Measurements from ENCODE around the gene PITX2.

Gene PITX2

GRCh38 chr4:110622841-110623717 lies at the start of gene PITX2:
TSS of gene PITX2 (minus strand) at chr4:110623077. CDS start at chr4:110622460, 617 bp downstream.
- Mint-ChIP-seq H3K4me1 (peaks cover 18 to 49% of the 10 kb centered on the region in 2 donors), H3K27ac (peak within 1 kb of the TSS; percentile 80), H3K36me3 (peaks cover 8 to 11% of the 10 kb centered on the region in 2 donors), H3K9me3 (peaks cover 3 to 7% of the 10 kb centered on the region in 2 donors), H3K27me3 (peaks cover 88 to 100% of the 10 kb centered on the region in 2 donors), H3K4me3 (peak within 1 kb of the TSS; percentile 60 to 77)
- DNase-seq (peak; percentile 28), ATAC-seq (replicated peaks) (peak; percentile 75 to 88)

GRCh38 chr4:110671679-110672078 lies 48.8 kb upstream of the PITX2 start:
- no peak overlapping the region for H3K4me3 Mint-ChIP-seq
- H3K27me3 Mint-ChIP-seq, result peaks cover 12 to 13% of the 10 kb centered on the region in 2 donors
- H3K9me3 Mint-ChIP-seq, result no peaks in the 10 kb centered on the region
- H3K36me3 Mint-ChIP-seq, result no peaks in the 10 kb centered on the region
- DNase-seq (no peak), ATAC-seq (replicated peaks) (no peak)
- H3K27ac Mint-ChIP-seq, result no peak overlapping the region
- no peaks in the 10 kb centered on the region for H3K4me1 Mint-ChIP-seq

- Mint-ChIP-seq H3K4me3 (no peak overlapping the region), H3K27me3 (peaks cover 15 to 19% of the 10 kb centered on the region in 2 donors), H3K9me3 (no peaks in the 10 kb centered on the region), H3K4me1 (no peaks in the 10 kb centered on the region), H3K36me3 (no peaks in the 10 kb centered on the region), H3K27ac (no peak overlapping the region)
- ATAC-seq (replicated peaks) (no peak), DNase-seq (no peak)
Measured at GRCh38 chr4:110669663-110670062, 46.8 kb upstream of the PITX2 start.

- Mint-ChIP-seq H3K4me1 (no peaks in the 10 kb centered on the region), H3K4me3 (no peak overlapping the region), H3K27me3 (peaks cover 23 to 27% of the 10 kb centered on the region in 2 donors), H3K9me3 (no peaks in the 10 kb centered on the region), H3K27ac (no peak overlapping the region), H3K36me3 (no peaks in the 10 kb centered on the region)
- DNase-seq (no peak), ATAC-seq (replicated peaks) (no peak)
Measured at GRCh38 chr4:110668463-110669235, 45.8 kb upstream of the PITX2 start.

GRCh38 chr4:110667670-110668069 lies 44.8 kb upstream of the PITX2 start:
- Mint-ChIP-seq H3K9me3 (no peaks in the 10 kb centered on the region), H3K27me3 (peaks cover 23 to 27% of the 10 kb centered on the region in 2 donors), H3K36me3 (no peaks in the 10 kb centered on the region), H3K4me3 (no peak overlapping the region), H3K27ac (no peak overlapping the region), H3K4me1 (no peaks in the 10 kb centered on the region)
- no peak for DNase-seq
- ATAC-seq (replicated peaks), result no peak

GRCh38 chr4:110666030-110666429 lies 43.2 kb upstream of the PITX2 start:
- DNase-seq (no peak), ATAC-seq (replicated peaks) (no peak)
- Mint-ChIP-seq H3K27me3 (peaks cover 16 to 19% of the 10 kb centered on the region in 2 donors), H3K36me3 (no peaks in the 10 kb centered on the region), H3K4me1 (no peaks in the 10 kb centered on the region), H3K9me3 (peaks cover 0 to 2% of the 10 kb centered on the region in 2 donors), H3K27ac (no peak overlapping the region), H3K4me3 (no peak overlapping the region)

- no peaks in the 10 kb centered on the region for H3K36me3 Mint-ChIP-seq
- DNase-seq (no peak), ATAC-seq (replicated peaks) (no peak)
- no peaks in the 10 kb centered on the region for H3K4me1 Mint-ChIP-seq
- H3K27me3 Mint-ChIP-seq, result peaks cover 23 to 28% of the 10 kb centered on the region in 2 donors
- no peak overlapping the region for H3K27ac Mint-ChIP-seq
- H3K9me3 Mint-ChIP-seq, result peaks cover 2 to 4% of the 10 kb centered on the region in 2 donors
- no peak overlapping the region for H3K4me3 Mint-ChIP-seq
Measured at GRCh38 chr4:110663738-110664444, 41.0 kb upstream of the PITX2 start.

- Mint-ChIP-seq H3K4me3 (no peak overlapping the region), H3K4me1 (no peaks in the 10 kb centered on the region), H3K36me3 (no peaks in the 10 kb centered on the region), H3K9me3 (peaks cover 4 to 6% of the 10 kb centered on the region in 2 donors), H3K27ac (no peak overlapping the region), H3K27me3 (peaks cover 26 to 32% of the 10 kb centered on the region in 2 donors)
- no peak for DNase-seq
- ATAC-seq (replicated peaks), result no peak
Measured at GRCh38 chr4:110663206-110663605, 40.3 kb upstream of the PITX2 start.

- Mint-ChIP-seq H3K36me3 (no peaks in the 10 kb centered on the region), H3K27me3 (peaks cover 32 to 47% of the 10 kb centered on the region in 2 donors), H3K4me3 (no peak overlapping the region), H3K4me1 (no peaks in the 10 kb centered on the region), H3K9me3 (peaks cover 4 to 6% of the 10 kb centered on the region in 2 donors), H3K27ac (no peak overlapping the region)
- ATAC-seq (replicated peaks) (no peak), DNase-seq (no peak)
Measured at GRCh38 chr4:110660755-110661154, 37.9 kb upstream of the PITX2 start.

GRCh38 chr4:110654254-110654635 lies 31.4 kb upstream of the PITX2 start:
- Mint-ChIP-seq H3K4me1 (no peaks in the 10 kb centered on the region), H3K4me3 (no peak overlapping the region)

GRCh38 chr4:110653321-110654253 lies 30.7 kb upstream of the PITX2 start:
- no peak overlapping the region for H3K4me3 Mint-ChIP-seq
- peaks cover 14 to 25% of the 10 kb centered on the region in 2 donors for H3K27me3 Mint-ChIP-seq
- no peaks in the 10 kb centered on the region for H3K36me3 Mint-ChIP-seq
- no peak for DNase-seq
- ATAC-seq (replicated peaks), result no peak
- peaks cover 0 to 2% of the 10 kb centered on the region in 2 donors for H3K9me3 Mint-ChIP-seq
- no peaks in the 10 kb centered on the region for H3K4me1 Mint-ChIP-seq
- H3K27ac Mint-ChIP-seq, result no peak overlapping the region

More at GRCh38 chr4:110654254-110654635, 31.4 kb upstream of the PITX2 start:
- Mint-ChIP-seq H3K9me3 (peaks cover 4% of the 10 kb centered on the region in 2 donors), H3K27ac (no peak overlapping the region), H3K36me3 (no peaks in the 10 kb centered on the region), H3K27me3 (peaks cover 18 to 30% of the 10 kb centered on the region in 2 donors)
- ATAC-seq (replicated peaks) (no peak), DNase-seq (no peak)

- DNase-seq (no peak), ATAC-seq (replicated peaks) (no peak)
- peaks cover 55 to 61% of the 10 kb centered on the region in 2 donors for H3K27me3 Mint-ChIP-seq
- H3K9me3 Mint-ChIP-seq, result peaks cover 0 to 3% of the 10 kb centered on the region in 2 donors
- no peak overlapping the region for H3K4me3 Mint-ChIP-seq
- no peaks in the 10 kb centered on the region for H3K4me1 Mint-ChIP-seq
- H3K27ac Mint-ChIP-seq, result no peak overlapping the region
- H3K36me3 Mint-ChIP-seq, result no peaks in the 10 kb centered on the region
Measured at GRCh38 chr4:110644008-110644407, 21.1 kb upstream of the PITX2 start.

- ATAC-seq (replicated peaks) (no peak), DNase-seq (no peak)
- Mint-ChIP-seq H3K9me3 (peaks cover 0 to 3% of the 10 kb centered on the region in 2 donors), H3K4me3 (no peak overlapping the region), H3K4me1 (no peaks in the 10 kb centered on the region), H3K36me3 (no peaks in the 10 kb centered on the region), H3K27me3 (peaks cover 61 to 68% of the 10 kb centered on the region in 2 donors), H3K27ac (no peak overlapping the region)
Measured at GRCh38 chr4:110643096-110643495, 20.2 kb upstream of the PITX2 start.
